Fibroblast of lung (primary cell): ENCODE measurements around the gene SCO2. TPM values are rescaled to one million over a fixed set of nuclear protein-coding genes. Genes with fewer than 3 reads are reported as not detected.

Experiments
- DNase-seq, 2 donors: peaks; one replicate each; pipeline versions ENCODE4 v3.0.0 to v3.0.0-alpha.2; 2010; ENCODE audit warnings: low read depth in 2 of 2
- H2AFZ ChIP-seq: 2 replicates; pipeline ENCODE4 v1.5.1; 2012; ENCODE audit warnings: low read length, control low read depth, inconsistent platforms
- H3K27ac ChIP-seq: 2 replicates; pipeline ENCODE4 v1.5.1; 2011; ENCODE audit warnings: low read length, control low read depth; ENCODE audit not compliant: insufficient read depth
- H3K27me3 ChIP-seq: 2 replicates; pipeline ENCODE4 v1.5.1; 2011; ENCODE audit warnings: mild to moderate bottlenecking, low read length; ENCODE audit not compliant: control insufficient read depth, insufficient read depth
- H3K36me3 ChIP-seq: 2 replicates; pipeline ENCODE4 v1.5.1; 2011; ENCODE audit warnings: low read length; ENCODE audit not compliant: control insufficient read depth, insufficient read depth
- H3K4me1 ChIP-seq: 2 replicates; pipeline ENCODE4 v1.5.1; 2011; ENCODE audit warnings: low read length; ENCODE audit not compliant: control insufficient read depth, insufficient read depth; ENCODE audit errors: extremely low read depth
- H3K4me2 ChIP-seq: 2 replicates; pipeline ENCODE4 v1.5.1; 2011; ENCODE audit warnings: low read length, control low read depth; ENCODE audit not compliant: insufficient read depth; ENCODE audit errors: extremely low read depth
- H3K4me3 ChIP-seq, 4 experiments: fragments of 200-600 bp in 1 of 4; sonication (generic) in 1 of 4; replicated peaks in 1 of 4; 2 replicates each; pipeline ENCODE4 v1.5.1; 2011 to 2016; ENCODE audit warnings: low read length in 4 of 4, low read depth in 3 of 4, mild to moderate bottlenecking in 3 of 4, control low read depth in 2 of 4, inconsistent platforms in 1 of 4, mixed read lengths in 1 of 4; ENCODE audit not compliant: insufficient read depth in 1 of 4; ENCODE audit errors: control extremely low read depth in 1 of 4
- H3K79me2 ChIP-seq: 2 replicates; pipeline ENCODE4 v1.5.1; 2012; ENCODE audit warnings: mild to moderate bottlenecking, low read length, inconsistent platforms; ENCODE audit not compliant: control insufficient read depth, insufficient read depth
- H3K9ac ChIP-seq: 2 replicates; pipeline ENCODE4 v1.5.1; 2011; ENCODE audit warnings: mild to moderate bottlenecking, low read length, control low read depth; ENCODE audit not compliant: insufficient read depth
- H3K9me3 ChIP-seq: 2 replicates; pipeline ENCODE4 v1.5.1; 2012; ENCODE audit warnings: low read depth, low read length; ENCODE audit not compliant: control insufficient read depth, insufficient read depth
- H4K20me1 ChIP-seq: 2 replicates; pipeline ENCODE4 v1.5.1; 2011; ENCODE audit warnings: low read length; ENCODE audit not compliant: control insufficient read depth, insufficient read depth; ENCODE audit errors: extremely low read depth
- CTCF ChIP-seq, 2 donors: IDR thresholded peaks in 1 of 2; conservative IDR thresholded peaks in 1 of 2; 1 replicate in 1 of 2; 2 replicates in 1 of 2; pipeline ENCODE4 v1.5.1; 2011 to 2012; ENCODE audit warnings: low read length in 2 of 2, control low read depth in 1 of 2, inconsistent platforms in 1 of 2, low read depth in 1 of 2, mild to moderate bottlenecking in 1 of 2
- EZH2 ChIP-seq: IDR thresholded peaks from 2 replicates; pipeline ENCODE4 v1.5.1; 2012; ENCODE audit warnings: low read length, control low read depth, mild to moderate bottlenecking; ENCODE audit errors: missing control alignments
- polyA plus RNA-seq, 2 donors: library from polyadenylated mRNA; depleted of rRNA in 1 of 2; stranded (reverse) in 1 of 2; unstranded in 1 of 2; fragments of >200 nt; gene quantifications; 2 replicates each; pipeline ENCODE4 v1.2.1, GENCODE V29; 2011 to 2012; ENCODE audit warnings: missing spikeins in 1 of 2
- total RNA-seq: library from RNA; depleted of rRNA; stranded (reverse); fragments of >200 nt; gene quantifications from 2 replicates; pipeline ENCODE4 v1.2.1, GENCODE V29; 2014

SCO2 gene
- total and polyA plus RNA-seq, 2 donors (not counting 1 experiment from before 2014, with no cell fraction given) = 0.42 to 3.1 TPM

- Histone ChIP-seq H3K9me3 (no peaks in the 10 kb centered on the region), H3K79me2 (peaks cover 31% of the 10 kb centered on the region), H3K9ac (no peak overlapping the region), H3K4me2 (no peak overlapping the region), H3K4me1 (no peaks in the 10 kb centered on the region), H4K20me1 (no peaks in the 10 kb centered on the region), H3K4me3 (no peak overlapping the region), H3K36me3 (peaks cover 7% of the 10 kb centered on the region), H3K27ac (no peak overlapping the region), H2AFZ (no peak overlapping the region), H3K27me3 (no peaks in the 10 kb centered on the region)
- DNase-seq = no peak
- TF ChIP-seq EZH2 (no peak), CTCF (conservative IDR thresholded peaks at IDR 0.05 in 1 of 2, IDR thresholded peaks at IDR 0.05 in 1 of 2; ENCODE audit: low read depth in 1 of 2, low read length in 2 of 2) (no peak)
Observed at GRCh38 chr22:50516068-50516467, 9.3 kb downstream of the SCO2 start.

GRCh38 chr22:50513175-50513574 is 12.2 kb downstream of the SCO2 start:
- peaks cover 3% of the 10 kb centered on the region for H3K36me3 ChIP-seq
- no peaks in the 10 kb centered on the region for H3K27me3 ChIP-seq
- H3K4me2 ChIP-seq = no peak overlapping the region
- no peak overlapping the region for H3K9ac ChIP-seq
- peaks cover 49% of the 10 kb centered on the region for H3K79me2 ChIP-seq
- TF ChIP-seq EZH2 (no peak), CTCF (conservative IDR thresholded peaks at IDR 0.05 in 1 of 2, IDR thresholded peaks at IDR 0.05 in 1 of 2; ENCODE audit: low read depth in 1 of 2, low read length in 2 of 2) (no peak)
- no peak overlapping the region for H3K4me3 ChIP-seq
- peaks cover 3% of the 10 kb centered on the region for H3K4me1 ChIP-seq
- H3K27ac ChIP-seq = no peak overlapping the region
- H3K9me3 ChIP-seq = no peaks in the 10 kb centered on the region
- H4K20me1 ChIP-seq = no peaks in the 10 kb centered on the region
- no peak overlapping the region for H2AFZ ChIP-seq
- DNase-seq = no peak

GRCh38 chr22:50508897-50509296 is 16.5 kb downstream of the SCO2 start:
- H3K9me3 ChIP-seq = no peaks in the 10 kb centered on the region
- TF ChIP-seq CTCF (conservative IDR thresholded peaks at IDR 0.05 in 1 of 2, IDR thresholded peaks at IDR 0.05 in 1 of 2; ENCODE audit: low read depth in 1 of 2, low read length in 2 of 2) = no peak
- no peak for TF ChIP-seq EZH2
- no peak for DNase-seq
- H4K20me1 ChIP-seq = no peaks in the 10 kb centered on the region
- H3K9ac ChIP-seq = peak overlapping the region; percentile 66
- peaks cover 3% of the 10 kb centered on the region for H3K4me1 ChIP-seq
- H3K36me3 ChIP-seq = peaks cover 14% of the 10 kb centered on the region
- peaks cover 51% of the 10 kb centered on the region for H3K79me2 ChIP-seq
- H3K4me3 ChIP-seq = peak overlapping the region; percentile 73 to 89 (median 77)
- H2AFZ ChIP-seq = no peak overlapping the region
- no peaks in the 10 kb centered on the region for H3K27me3 ChIP-seq
- H3K27ac ChIP-seq = peak overlapping the region; percentile 90
- H3K4me2 ChIP-seq = peak overlapping the region; percentile 99
